Epithelial cell of proximal tubule (primary cell): ENCODE measurements around the gene CNTFR. TPM values are rescaled to one million over a fixed set of nuclear protein-coding genes. Genes with fewer than 3 reads are reported as not detected.

Source experiments
- DNase-seq: peaks from one replicate; pipeline ENCODE4 v3.0.0-alpha.2; 2011; ENCODE audit warnings: low read depth
- H3K4me3 ChIP-seq: 2 replicates; pipeline ENCODE4 v1.5.1; 2011; ENCODE audit warnings: low read depth, mild to moderate bottlenecking, low read length
- total RNA-seq: library from RNA; depleted of rRNA; stranded (reverse); fragments of >200 nt; gene quantifications from 2 replicates; pipeline ENCODE4 v1.2.3, GENCODE V29; 2015
- TF ChIP-seq, protein P1 (sequence below): conservative IDR thresholded peaks from 2 replicates; pipeline ENCODE4 v1.5.1; 2012; ENCODE audit warnings: low read depth, mild to moderate bottlenecking, low read length

Gene CNTFR
- total RNA-seq, 1 donor from 2014 or later: not detected

DNA sequence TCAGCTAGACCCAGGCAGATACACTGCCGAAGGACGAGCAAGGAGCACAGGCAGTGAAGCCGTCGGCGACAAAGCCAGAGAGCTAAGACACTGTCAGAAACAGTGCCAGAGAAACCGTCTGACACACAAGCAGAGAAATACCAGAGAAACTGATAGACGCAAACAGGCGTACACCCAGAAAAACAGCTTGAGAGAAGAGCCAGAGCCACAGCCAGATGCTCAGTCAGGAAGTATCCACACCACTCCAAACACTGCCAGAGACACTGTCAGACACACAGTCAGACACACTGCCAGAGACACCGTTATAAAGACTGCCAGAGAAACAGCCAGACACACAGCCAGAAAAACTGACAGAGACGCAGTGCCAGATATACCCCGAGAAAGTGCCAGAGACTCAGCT lies 19.1 kb downstream of the CNTFR start:
- H3K4me3 ChIP-seq: no peak overlapping the region
- TF ChIP-seq, protein P1, sequence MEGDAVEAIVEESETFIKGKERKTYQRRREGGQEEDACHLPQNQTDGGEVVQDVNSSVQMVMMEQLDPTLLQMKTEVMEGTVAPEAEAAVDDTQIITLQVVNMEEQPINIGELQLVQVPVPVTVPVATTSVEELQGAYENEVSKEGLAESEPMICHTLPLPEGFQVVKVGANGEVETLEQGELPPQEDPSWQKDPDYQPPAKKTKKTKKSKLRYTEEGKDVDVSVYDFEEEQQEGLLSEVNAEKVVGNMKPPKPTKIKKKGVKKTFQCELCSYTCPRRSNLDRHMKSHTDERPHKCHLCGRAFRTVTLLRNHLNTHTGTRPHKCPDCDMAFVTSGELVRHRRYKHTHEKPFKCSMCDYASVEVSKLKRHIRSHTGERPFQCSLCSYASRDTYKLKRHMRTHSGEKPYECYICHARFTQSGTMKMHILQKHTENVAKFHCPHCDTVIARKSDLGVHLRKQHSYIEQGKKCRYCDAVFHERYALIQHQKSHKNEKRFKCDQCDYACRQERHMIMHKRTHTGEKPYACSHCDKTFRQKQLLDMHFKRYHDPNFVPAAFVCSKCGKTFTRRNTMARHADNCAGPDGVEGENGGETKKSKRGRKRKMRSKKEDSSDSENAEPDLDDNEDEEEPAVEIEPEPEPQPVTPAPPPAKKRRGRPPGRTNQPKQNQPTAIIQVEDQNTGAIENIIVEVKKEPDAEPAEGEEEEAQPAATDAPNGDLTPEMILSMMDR: no peak
- DNase-seq: no peak

DNA sequence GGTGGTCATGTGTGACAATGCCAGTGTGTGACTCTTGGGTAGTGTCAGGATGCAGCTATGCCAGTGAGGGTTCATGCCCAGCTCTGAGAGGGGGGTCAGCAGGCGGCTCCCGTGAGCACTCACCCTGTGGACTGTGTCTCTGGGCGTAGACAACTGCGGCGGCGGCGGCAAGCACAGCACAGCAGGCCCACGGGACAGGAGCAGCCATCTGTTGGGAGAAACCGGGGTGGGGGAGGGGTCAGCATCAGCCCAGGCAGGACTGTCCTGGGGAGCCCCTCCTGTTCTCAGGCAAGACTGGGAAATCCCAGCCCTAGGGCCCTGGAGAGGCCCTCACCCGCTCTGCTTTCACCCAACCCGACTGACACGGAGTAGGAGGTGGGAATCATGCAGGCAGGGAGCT lies 20.8 kb downstream of the CNTFR start:
- H3K4me3 ChIP-seq: no peak overlapping the region
- TF ChIP-seq, protein P1: no peak
- DNase-seq: no peak

DNA sequence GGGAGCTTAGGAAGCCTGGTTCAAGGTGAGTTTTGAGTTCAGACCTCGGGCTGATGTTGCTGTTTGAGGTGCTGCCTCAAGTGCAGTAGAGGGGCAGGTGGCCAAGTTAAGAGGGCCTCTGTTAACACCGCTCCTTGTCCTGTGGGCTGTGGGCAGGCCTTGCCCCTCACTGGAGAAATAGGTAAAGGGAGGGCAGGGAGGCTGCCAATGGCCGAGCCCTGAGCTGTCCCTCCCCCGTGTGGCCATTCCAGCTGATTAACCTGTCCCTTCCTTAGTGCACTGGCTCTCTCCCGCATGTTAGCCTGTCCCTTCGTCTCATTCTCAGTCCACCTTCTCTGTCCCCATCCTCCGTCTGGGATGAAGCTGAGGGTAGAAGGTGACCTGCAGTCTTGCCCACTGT lies 21.4 kb downstream of the CNTFR start:
- TF ChIP-seq, protein P1: no peak
- no peak overlapping the region for H3K4me3 ChIP-seq
- no peak for DNase-seq

DNA sequence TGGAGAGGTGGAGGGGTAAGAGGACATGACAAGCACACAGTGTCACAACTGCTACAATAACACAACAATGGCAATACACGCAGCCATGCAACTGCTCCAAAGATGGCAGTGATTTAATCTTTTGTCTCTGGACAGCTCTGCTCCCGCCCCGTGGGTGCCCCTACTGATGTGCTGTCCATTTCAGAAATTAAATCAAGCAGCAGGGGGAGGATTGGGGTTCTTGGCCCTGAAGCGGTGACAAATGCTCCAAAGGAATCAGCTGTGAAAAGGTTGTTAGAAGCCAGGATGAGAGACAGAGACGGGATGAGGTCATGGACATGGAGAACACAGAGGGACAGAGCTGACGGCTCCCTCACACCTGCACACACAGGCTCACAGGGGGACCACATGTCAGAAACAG lies 22.6 kb downstream of the CNTFR start:
- DNase-seq: no peak
- H3K4me3 ChIP-seq: no peak overlapping the region
- TF ChIP-seq, protein P1: no peak

DNA sequence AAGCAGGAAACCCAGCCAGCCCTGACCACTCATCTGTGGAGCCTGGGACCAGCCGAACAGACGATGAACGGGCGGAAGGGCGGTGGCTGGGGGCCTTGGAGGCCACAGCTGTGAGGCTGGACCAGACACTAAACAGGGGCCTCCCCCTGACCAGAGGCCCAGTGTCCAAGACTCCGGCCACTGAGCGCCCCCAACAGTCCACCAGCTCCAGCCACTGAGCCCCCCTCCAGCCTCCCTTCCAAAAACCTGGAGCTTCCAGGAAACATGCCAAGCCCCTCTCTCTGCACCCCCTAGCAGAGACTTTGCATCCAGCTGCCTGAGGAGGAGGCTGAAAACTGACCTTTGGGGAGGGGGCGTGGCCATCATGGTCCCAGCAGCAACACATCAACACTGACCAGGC lies 23.2 kb downstream of the CNTFR start:
- no peak overlapping the region for H3K4me3 ChIP-seq
- TF ChIP-seq, protein P1: no peak
- no peak for DNase-seq

DNA sequence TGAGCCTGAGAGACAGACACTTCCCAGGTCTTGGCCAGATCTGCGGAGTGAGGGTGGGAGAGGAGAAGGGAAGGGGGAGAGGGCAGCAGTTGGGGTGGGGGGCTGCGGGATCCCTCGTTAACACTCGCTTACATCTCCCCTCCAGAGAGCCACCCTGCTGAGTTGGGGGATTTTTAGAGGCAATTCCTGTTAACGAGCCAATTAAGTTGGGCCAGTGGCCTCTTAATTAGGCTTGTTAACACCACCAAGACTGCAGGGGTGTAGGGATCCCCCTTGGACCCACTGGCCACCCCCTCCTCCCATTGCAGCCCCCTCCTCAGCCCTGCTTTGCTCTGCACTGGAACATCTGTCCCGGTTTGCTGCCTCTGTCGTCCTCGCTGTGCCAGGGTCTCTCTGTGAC lies 23.7 kb downstream of the CNTFR start:
- H3K4me3 ChIP-seq: no peak overlapping the region
- TF ChIP-seq, protein P1: no peak
- DNase-seq: no peak

DNA sequence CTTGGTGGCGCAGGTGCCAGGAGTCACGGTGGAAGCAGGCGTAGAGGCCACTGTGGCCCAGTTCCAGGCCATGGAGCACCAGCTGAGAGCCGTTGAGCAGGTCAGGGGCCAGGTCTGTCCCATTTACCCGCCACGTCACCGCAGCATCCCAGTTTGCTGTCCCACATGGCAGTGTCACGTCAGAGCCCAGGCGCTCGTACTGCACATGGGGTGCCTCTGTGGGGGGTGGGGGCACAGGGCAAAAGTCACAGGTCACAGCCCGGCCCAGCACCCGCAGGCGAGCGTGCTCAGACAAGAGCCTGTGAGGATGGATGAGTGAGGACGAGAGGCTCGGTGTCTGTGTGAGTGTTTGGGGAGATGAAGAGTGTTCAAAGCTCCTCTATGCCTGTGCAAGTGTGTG lies 24.9 kb downstream of the CNTFR start:
- TF ChIP-seq, protein P1: no peak
- no peak for DNase-seq
- H3K4me3 ChIP-seq: no peak overlapping the region
